CD4-positive, alpha-beta T cell (primary cell): ENCODE data around the gene PCF11. TPM values are rescaled to one million over a fixed set of nuclear protein-coding genes. Genes with fewer than 3 reads are reported as not detected.
A peak's percentile ranks its signal among the peaks of the same experiment; 100 is the strongest.

ENCODE experiments used
- ATAC-seq: fragments of 200-7000 bp; cut with Tn5 transposase; one replicate; pipeline ENCODE4 v1.10.0; 2022; ENCODE audit warnings: mild to moderate bottlenecking; ENCODE audit not compliant: poor library complexity
- CTCF ChIA-PET: fragments of 350-600 bp; sonication (Branson Sonifier 250); formaldehyde crosslinking; loops from one replicate; lab custom pipeline; 2021; ENCODE audit warnings: antibody characterized with exemption, inconsistent platforms; lab: Charles Lee
- POLR2A ChIA-PET: fragments of 350-600 bp; sonication (Branson Sonifier 250); formaldehyde crosslinking; loops from one replicate; lab custom pipeline; 2021; ENCODE audit warnings: antibody characterized with exemption, inconsistent platforms; lab: Charles Lee
- DNase-seq, 14 experiments: peaks; one replicate each; pipeline ENCODE4 v3.0.0-alpha.2; 2013 to 2020; ENCODE audit warnings: mixed read lengths in 2 of 14
- H3K27ac ChIP-seq, 2 donors: one replicate each; pipeline versions ENCODE4 v1.5.1 to v1.7.0; 2013; ENCODE audit warnings: low read length in 2 of 2, low read depth in 1 of 2, mild to moderate bottlenecking in 1 of 2
- H3K27me3 ChIP-seq, 2 experiments: 1 replicate in 1 of 2; 2 replicates in 1 of 2; pipeline versions ENCODE4 v1.6.1 to v1.7.0; 2013; ENCODE audit warnings: low read length in 2 of 2, control low read depth in 1 of 2, mild to moderate bottlenecking in 1 of 2, moderate library complexity in 1 of 2; ENCODE audit not compliant: insufficient read depth in 2 of 2, control insufficient read depth in 1 of 2
- H3K36me3 ChIP-seq: one replicate; pipeline ENCODE4 v1.6.1; 2013; ENCODE audit warnings: low read length, control low read depth; ENCODE audit not compliant: insufficient read depth
- H3K4me1 ChIP-seq: one replicate; pipeline ENCODE4 v1.6.1; 2013; ENCODE audit warnings: low read length, control low read depth; ENCODE audit not compliant: insufficient read depth
- H3K4me3 ChIP-seq: one replicate; pipeline ENCODE4 v1.5.1; 2013; ENCODE audit warnings: mild to moderate bottlenecking, low read length, moderate library complexity
- H3K9me3 ChIP-seq, 2 experiments: 1 replicate in 1 of 2; 2 replicates in 1 of 2; pipeline versions ENCODE4 v1.6.1 to v1.7.0; 2013; ENCODE audit warnings: low read length in 2 of 2, mild to moderate bottlenecking in 2 of 2, control low read depth in 1 of 2, moderate library complexity in 1 of 2; ENCODE audit not compliant: control insufficient read depth in 1 of 2, insufficient read depth in 1 of 2
- H3K27ac Mint-ChIP-seq: one replicate; pipeline ENCODE4 v1.8.0; 2020; ENCODE audit warnings: mixed read lengths
- H3K27me3 Mint-ChIP-seq: one replicate; pipeline ENCODE4 v1.8.0; 2021; ENCODE audit warnings: mixed read lengths
- H3K36me3 Mint-ChIP-seq: one replicate; pipeline ENCODE4 v1.8.0; 2021; ENCODE audit warnings: low read depth, mixed read lengths
- H3K4me1 Mint-ChIP-seq: one replicate; pipeline ENCODE4 v1.8.0; 2021; ENCODE audit warnings: low read depth, mixed read lengths
- H3K4me3 Mint-ChIP-seq: one replicate; pipeline ENCODE4 v1.8.0; 2020; ENCODE audit warnings: mild to moderate bottlenecking, mixed read lengths
- H3K9me3 Mint-ChIP-seq: one replicate; pipeline ENCODE4 v1.8.0; 2020; ENCODE audit warnings: mixed read lengths
- intact Hi-C, 2 experiments: fragments of 100-400 bp; cut with DNase I in 1 of 2; cut with micrococcal nuclease in 1 of 2; formaldehyde crosslinking; loops; one replicate each; pipeline versions ENCODE4 v1.15.1 to v1.9.0; 2023 to 2025; cut with DNase I, micrococcal nuclease
- total RNA-seq, 174 experiments: library from RNA in 2 of 174; stranded (reverse) in 2 of 174; gene quantifications; one replicate each; pipeline ENCODE4 v1.2.3 and lab custom pipeline; 2021 to 2026
- TF ChIP-seq, protein P1 (sequence below): fragments of 200-600 bp; IDR thresholded peaks from one replicate; pipeline ENCODE4 v1.8.0; 2022; ENCODE audit warnings: antibody characterized with exemption, mild to moderate bottlenecking

Gene PCF11
- total RNA-seq, 2 experiments from 2014 or later = 119 to 124 TPM

DNA sequence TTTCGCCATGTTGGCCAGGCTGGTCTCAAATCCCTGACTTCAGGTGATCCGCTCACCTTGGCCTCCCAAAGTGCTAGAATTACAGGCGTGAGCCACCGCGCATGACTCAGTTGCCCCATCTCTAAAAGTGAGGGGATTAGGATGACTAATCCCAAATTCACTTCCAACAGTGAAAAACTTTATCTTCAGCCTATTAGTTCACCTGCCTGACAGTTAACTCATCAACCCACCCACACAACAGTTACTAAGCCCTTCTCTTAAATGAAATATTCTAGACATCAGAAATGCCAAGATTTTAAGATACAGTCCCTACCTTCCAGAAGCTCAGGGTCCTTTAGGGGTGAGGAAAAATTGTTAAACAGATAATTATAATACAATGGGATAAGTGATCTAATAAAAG is 34.6 kb downstream of the PCF11 start:
- no peaks in the 10 kb centered on the region for H3K9me3 ChIP-seq

DNA sequence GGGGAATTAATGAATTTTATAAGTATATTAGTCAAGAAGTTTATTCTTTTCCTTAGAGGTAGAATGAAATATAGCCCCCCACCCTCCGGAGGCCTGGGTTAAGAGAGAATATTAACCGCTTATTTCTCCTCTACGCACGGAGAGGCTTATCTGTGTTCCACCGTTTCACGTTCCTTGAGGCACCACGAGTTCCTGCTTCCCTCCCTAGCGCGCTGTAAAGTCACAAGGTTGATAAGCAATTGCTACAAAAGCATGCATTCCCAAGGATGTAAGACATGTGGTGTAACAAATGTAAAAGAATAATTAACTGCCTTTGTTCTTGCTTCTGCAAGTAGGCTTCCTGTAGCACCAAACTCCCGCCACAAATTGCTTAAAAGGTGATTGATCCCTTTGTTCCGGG is 35.1 kb downstream of the PCF11 start:
- ATAC-seq = no peak
- no peaks in the 10 kb centered on the region for H3K9me3 ChIP-seq
- no peak for DNase-seq
- Mint-ChIP-seq H3K4me3 (peak overlapping the region; percentile 99), H3K36me3 (peaks cover 75% of the 10 kb centered on the region), H3K4me1 (peaks cover 61% of the 10 kb centered on the region), H3K27me3 (no peaks in the 10 kb centered on the region), H3K9me3 (no peaks in the 10 kb centered on the region), H3K27ac (peak overlapping the region; percentile 99)
- H3K4me1 ChIP-seq = peaks cover 26% of the 10 kb centered on the region
- CTCF ChIA-PET = no interaction called here
- POLR2A ChIA-PET = interaction anchor here (0.6 kb wide), 1 partner anchor 62 kb away, joined by 3 read pairs; no protein-coding TSS in a partner anchor
- no peaks in the 10 kb centered on the region for H3K27me3 ChIP-seq
- no peak overlapping the region for H3K4me3 ChIP-seq
- TF ChIP-seq, protein P1, sequence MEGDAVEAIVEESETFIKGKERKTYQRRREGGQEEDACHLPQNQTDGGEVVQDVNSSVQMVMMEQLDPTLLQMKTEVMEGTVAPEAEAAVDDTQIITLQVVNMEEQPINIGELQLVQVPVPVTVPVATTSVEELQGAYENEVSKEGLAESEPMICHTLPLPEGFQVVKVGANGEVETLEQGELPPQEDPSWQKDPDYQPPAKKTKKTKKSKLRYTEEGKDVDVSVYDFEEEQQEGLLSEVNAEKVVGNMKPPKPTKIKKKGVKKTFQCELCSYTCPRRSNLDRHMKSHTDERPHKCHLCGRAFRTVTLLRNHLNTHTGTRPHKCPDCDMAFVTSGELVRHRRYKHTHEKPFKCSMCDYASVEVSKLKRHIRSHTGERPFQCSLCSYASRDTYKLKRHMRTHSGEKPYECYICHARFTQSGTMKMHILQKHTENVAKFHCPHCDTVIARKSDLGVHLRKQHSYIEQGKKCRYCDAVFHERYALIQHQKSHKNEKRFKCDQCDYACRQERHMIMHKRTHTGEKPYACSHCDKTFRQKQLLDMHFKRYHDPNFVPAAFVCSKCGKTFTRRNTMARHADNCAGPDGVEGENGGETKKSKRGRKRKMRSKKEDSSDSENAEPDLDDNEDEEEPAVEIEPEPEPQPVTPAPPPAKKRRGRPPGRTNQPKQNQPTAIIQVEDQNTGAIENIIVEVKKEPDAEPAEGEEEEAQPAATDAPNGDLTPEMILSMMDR = no peak
- peak overlapping the region; percentile 88 to 97 for H3K27ac ChIP-seq
- intact Hi-C loops = loop anchor here (2.0 to 5.0 kb wide), 3 partner anchors 33 to 291 kb away; partner anchors contain the start of genes DDIAS (in 1 of the 2) and PRCP (in 1 of the 2)
- peaks cover 24% of the 10 kb centered on the region for H3K36me3 ChIP-seq

More for the DNA sequence above, 34.6 kb downstream of the PCF11 start:
- intact Hi-C loops = loop anchor here in 1 of 2 experiments (5.0 kb wide), 1 partner anchor 264 kb away; no protein-coding TSS in a partner anchor
- H3K27ac ChIP-seq = peak overlapping the region in 1 of 2 donors; percentile 43
- no peak overlapping the region for H3K4me3 ChIP-seq
- ChIA-PET POLR2A (interaction anchor here (0.6 kb wide), 1 partner anchor 61 kb away, joined by 3 read pairs; no protein-coding TSS in a partner anchor), CTCF (interaction anchor here (0.8 kb wide), 1 partner anchor 324 kb away, joined by 3 read pairs; no protein-coding TSS in a partner anchor)
- Mint-ChIP-seq H3K4me1 (peaks cover 56% of the 10 kb centered on the region), H3K9me3 (no peaks in the 10 kb centered on the region), H3K4me3 (peak overlapping the region; percentile 64), H3K36me3 (peaks cover 80% of the 10 kb centered on the region), H3K27me3 (no peaks in the 10 kb centered on the region), H3K27ac (peak overlapping the region; percentile 99)
- H3K4me1 ChIP-seq = peaks cover 26% of the 10 kb centered on the region
- TF ChIP-seq, protein P1 = no peak
- H3K36me3 ChIP-seq = peaks cover 29% of the 10 kb centered on the region
- no peak for ATAC-seq
- no peak for DNase-seq
- H3K27me3 ChIP-seq = no peaks in the 10 kb centered on the region

DNA sequence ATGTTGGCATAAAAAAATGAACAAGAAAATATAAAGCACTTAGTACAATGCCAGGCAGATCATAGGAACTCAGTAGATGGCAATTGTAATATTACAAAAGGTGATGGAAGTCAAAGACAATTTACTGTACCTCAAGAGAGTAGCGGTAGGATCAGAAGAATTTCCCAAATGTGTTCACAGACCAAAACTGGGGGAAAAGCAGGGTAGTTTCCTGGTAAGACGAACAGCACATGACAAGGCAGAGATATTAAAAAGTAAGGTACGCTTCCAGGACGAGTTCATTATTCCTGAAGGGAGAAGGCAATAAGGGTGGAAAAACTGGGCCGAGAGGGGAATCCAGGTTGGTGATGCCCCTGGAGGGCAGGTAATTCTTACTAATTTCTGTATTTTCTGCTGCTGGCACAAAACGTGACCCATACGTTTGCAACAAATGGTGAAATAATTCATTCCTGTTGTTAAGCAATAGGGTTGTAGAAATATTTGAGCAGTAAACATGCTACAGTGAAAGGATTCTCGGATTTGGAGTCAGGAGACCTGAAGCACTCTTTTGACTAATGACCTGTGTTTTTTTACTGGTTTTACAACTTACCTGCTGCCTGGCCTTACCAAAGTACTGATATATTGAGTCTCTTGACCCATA is 35.8 kb downstream of the PCF11 start:
- Mint-ChIP-seq H3K4me1 (peaks cover 64% of the 10 kb centered on the region), H3K27me3 (no peaks in the 10 kb centered on the region), H3K27ac (peak overlapping the region; percentile 99), H3K9me3 (no peaks in the 10 kb centered on the region), H3K36me3 (peaks cover 68% of the 10 kb centered on the region), H3K4me3 (peak overlapping the region; percentile 99)
- DNase-seq = no peak
- CTCF ChIA-PET = interaction anchor here (1.6 kb wide), 1 partner anchor 11 kb away, joined by 4 read pairs; no protein-coding TSS in a partner anchor
- intact Hi-C loops = loop anchor here (1.0 to 5.0 kb wide), 7 partner anchors 31 to 292 kb away; partner anchors contain the start of genes CCDC90B (in 1 of the 2), DDIAS (in 1 of the 2) and PRCP (in 1 of the 2)
- Histone ChIP-seq H3K4me1 (peaks cover 26% of the 10 kb centered on the region), H3K4me3 (peak overlapping the region; percentile 70), H3K27ac (peak overlapping the region; percentile 88 to 97), H3K9me3 (no peaks in the 10 kb centered on the region), H3K27me3 (no peaks in the 10 kb centered on the region), H3K36me3 (peaks cover 24% of the 10 kb centered on the region)
- TF ChIP-seq, protein P1 = no peak
- ATAC-seq = no peak
- POLR2A ChIA-PET = interaction anchor here (1.0 to 3.3 kb wide), 7 partner anchors 12 to 292 kb away, joined by 4 to 81 read pairs (median 7); partner anchors contain the start of genes CCDC90B, DDIAS, PCF11 and PRCP
